HG02981 (cell line): ENCODE results near the gene NCBP2L.
A peak's percentile ranks its signal among the peaks of the same experiment; 100 is the strongest.

Experiments used
- ATAC-seq: cut with Tn5 transposase; IDR thresholded peaks from one replicate; pipeline ENCODE4 v1.9.1; 2021; ENCODE audit warnings: mild to moderate bottlenecking, moderate library complexity; ENCODE audit not compliant: unreplicated experiment

NCBP2L gene

GRCh38 chrX:107752043-107752442, 25.5 kb upstream of the NCBP2L start:
- no peak for ATAC-seq

- no peak for ATAC-seq
These were observed 24.8 kb upstream of the NCBP2L start for GRCh38 chrX:107752714-107753113.

- ATAC-seq: no peak
These were observed 24.3 kb upstream of the NCBP2L start for GRCh38 chrX:107753187-107753586.

- no peak for ATAC-seq
These were observed 21.8 kb upstream of the NCBP2L start for GRCh38 chrX:107755721-107756120.

GRCh38 chrX:107758231-107758766, 19.2 kb upstream of the NCBP2L start:
- no peak for ATAC-seq

- no peak for ATAC-seq
These were observed 17.0 kb upstream of the NCBP2L start for GRCh38 chrX:107760304-107761077.

GRCh38 chrX:107763647-107764046, 13.9 kb upstream of the NCBP2L start:
- no peak for ATAC-seq

GRCh38 chrX:107764845-107765608, 12.5 kb upstream of the NCBP2L start:
- ATAC-seq: no peak

- ATAC-seq: no peak
These were observed 10.9 kb upstream of the NCBP2L start for GRCh38 chrX:107766470-107767150.

- ATAC-seq: no peak
These were observed 9.5 kb upstream of the NCBP2L start for GRCh38 chrX:107768051-107768450.

- no peak for ATAC-seq
These were observed 7.8 kb upstream of the NCBP2L start for GRCh38 chrX:107769581-107770317.

GRCh38 chrX:107773206-107773605, 4.3 kb upstream of the NCBP2L start:
- no peak for ATAC-seq

GRCh38 chrX:107773906-107774435, 3.6 kb upstream of the NCBP2L start:
- no peak for ATAC-seq

GRCh38 chrX:107775000-107775733, 2.4 kb upstream of the NCBP2L start:
- ATAC-seq: no peak

GRCh38 chrX:107775734-107776511, 1.6 kb upstream of the NCBP2L start, which contains the start of gene TSC22D3:
TSC22D3 (minus strand) TSS chrX:107775787; CDS start chrX:107775419, 368 bp downstream.
- ATAC-seq: peak; percentile 83

- peak; percentile 72 for ATAC-seq
These were observed 641 bp upstream of the NCBP2L start for GRCh38 chrX:107776649-107777535.

- no peak for ATAC-seq
These were observed 3.0 kb downstream of the NCBP2L start for GRCh38 chrX:107780525-107780924.

GRCh38 chrX:107787827-107788226, 10.3 kb downstream of the NCBP2L start:
- ATAC-seq: no peak
